ENCODE measurements around the gene KRTAP10-7. TPM values are rescaled to one million over a fixed set of nuclear protein-coding genes. Genes with fewer than 3 reads are reported as not detected.
"Not testable (repeated sequence)": the region's sequence is repeated elsewhere in the genome, so short reads cannot be mapped to it uniquely, and the experiment has no call there.

Gene KRTAP10-7
- polyA plus RNA-seq, 2 donors = not detected

GRCh38 chr21:44589586-44590305 lies 10.7 kb upstream of the KRTAP10-7 start:
- H3K9me3 ChIP-seq (ENCODE audit: control insufficient read depth in 2 of 2, insufficient read depth in 1 of 2, low read depth in 1 of 2, low read length in 1 of 2) = peaks cover 0 to 5% of the 10 kb centered on the region in 2 donors
- WGBS, 2 donors = 77 to 80% methylated on average over 24 of the region's 24 CpGs
- peaks cover 0 to 9% of the 10 kb centered on the region in 2 donors for H3K4me1 ChIP-seq (ENCODE audit: control insufficient read depth in 2 of 2, insufficient read depth in 2 of 2, low read length in 1 of 2)
- no peaks in the 10 kb centered on the region for H3K36me3 ChIP-seq (ENCODE audit: control insufficient read depth in 2 of 2, insufficient read depth in 2 of 2, low read length in 1 of 2)
- H3K27ac ChIP-seq (ENCODE audit: low read depth in 2 of 2, low read length in 1 of 2) = no peak overlapping the region
- no peak overlapping the region for H3K4me3 ChIP-seq (ENCODE audit: low read depth in 1 of 2, low read length in 2 of 2)
- H3K27me3 ChIP-seq (ENCODE audit: control insufficient read depth in 1 of 2, insufficient read depth in 2 of 2, low read length in 2 of 2) = peaks cover 0 to 6% of the 10 kb centered on the region in 2 donors

- no peak overlapping the region for H3K4me3 ChIP-seq (ENCODE audit: low read depth in 1 of 2, low read length in 2 of 2)
- H3K27me3 ChIP-seq (ENCODE audit: control insufficient read depth in 1 of 2, insufficient read depth in 2 of 2, low read length in 2 of 2) = peaks cover 0 to 2% of the 10 kb centered on the region in 2 donors
- H3K27ac ChIP-seq (ENCODE audit: low read depth in 2 of 2, low read length in 1 of 2) = no peak overlapping the region
- 74 to 79% methylated on average over 10 of the region's 10 CpGs for WGBS, 2 donors
- peaks cover 0 to 9% of the 10 kb centered on the region in 2 donors for H3K4me1 ChIP-seq (ENCODE audit: control insufficient read depth in 2 of 2, insufficient read depth in 2 of 2, low read length in 1 of 2)
- H3K9me3 ChIP-seq (ENCODE audit: control insufficient read depth in 2 of 2, insufficient read depth in 1 of 2, low read depth in 1 of 2, low read length in 1 of 2) = peaks cover 0 to 4% of the 10 kb centered on the region in 2 donors
- no peaks in the 10 kb centered on the region for H3K36me3 ChIP-seq (ENCODE audit: control insufficient read depth in 2 of 2, insufficient read depth in 2 of 2, low read length in 1 of 2)
Measured at GRCh38 chr21:44590311-44590721, 10.1 kb upstream of the KRTAP10-7 start.

DNA sequence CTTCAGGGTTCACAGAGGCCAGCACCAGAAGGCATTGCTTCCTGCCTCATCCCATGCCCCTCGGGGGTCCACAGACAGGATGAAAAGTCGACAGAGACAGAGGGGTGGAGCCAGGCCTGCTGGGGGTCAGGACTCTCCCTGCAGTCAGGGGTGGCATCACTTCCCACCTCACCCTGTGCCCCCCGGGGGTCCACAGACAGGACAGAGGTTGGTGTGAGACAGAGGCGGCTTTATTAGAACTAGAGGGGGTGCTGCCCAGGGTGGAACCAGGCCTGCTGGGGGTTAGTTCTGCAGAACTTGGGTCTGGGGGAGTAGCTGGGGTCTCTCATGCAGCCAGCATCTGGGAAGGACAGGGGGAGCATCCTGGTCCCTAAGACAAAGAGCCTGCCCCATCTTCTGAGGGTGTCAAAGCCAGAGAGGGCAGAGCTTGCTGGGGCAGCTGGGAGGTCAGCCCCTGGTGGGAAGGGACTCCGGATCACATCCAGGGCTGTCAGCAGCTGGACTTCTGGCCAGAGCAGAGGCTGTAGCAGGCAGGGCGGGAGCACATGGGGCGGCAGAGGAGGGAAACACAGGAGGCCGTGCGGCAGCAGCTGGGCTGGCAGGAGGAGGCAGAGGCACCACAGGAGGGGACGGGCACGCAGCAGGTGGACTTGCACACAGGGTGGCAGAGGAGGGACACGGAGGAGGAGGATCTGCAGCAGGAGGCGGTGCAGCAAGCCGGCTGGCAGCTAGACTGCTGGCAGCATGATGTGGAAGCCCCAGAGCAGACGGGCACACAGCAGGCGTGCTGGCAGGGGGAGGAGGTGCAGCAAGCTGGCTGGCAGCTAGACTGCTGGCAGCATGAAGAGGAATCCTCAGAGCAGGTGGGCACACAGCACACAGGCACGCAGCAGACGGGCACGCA lies 9.2 kb upstream of the KRTAP10-7 start:
- 46 to 50% methylated on average over 17 to 18 of the region's 19 CpGs for whole genome bisulfite sequencing, 2 donors
- not testable (repeated sequence) for H3K27me3 ChIP-seq (ENCODE audit: control insufficient read depth in 1 of 2, insufficient read depth in 2 of 2, low read length in 2 of 2); H3K27ac ChIP-seq (ENCODE audit: low read depth in 2 of 2, low read length in 1 of 2); H3K36me3 ChIP-seq (ENCODE audit: control insufficient read depth in 2 of 2, insufficient read depth in 2 of 2, low read length in 1 of 2); H3K9me3 ChIP-seq (ENCODE audit: control insufficient read depth in 2 of 2, insufficient read depth in 1 of 2, low read depth in 1 of 2, low read length in 1 of 2); H3K4me1 ChIP-seq (ENCODE audit: control insufficient read depth in 2 of 2, insufficient read depth in 2 of 2, low read length in 1 of 2); H3K4me3 ChIP-seq (ENCODE audit: low read depth in 1 of 2, low read length in 2 of 2)

DNA sequence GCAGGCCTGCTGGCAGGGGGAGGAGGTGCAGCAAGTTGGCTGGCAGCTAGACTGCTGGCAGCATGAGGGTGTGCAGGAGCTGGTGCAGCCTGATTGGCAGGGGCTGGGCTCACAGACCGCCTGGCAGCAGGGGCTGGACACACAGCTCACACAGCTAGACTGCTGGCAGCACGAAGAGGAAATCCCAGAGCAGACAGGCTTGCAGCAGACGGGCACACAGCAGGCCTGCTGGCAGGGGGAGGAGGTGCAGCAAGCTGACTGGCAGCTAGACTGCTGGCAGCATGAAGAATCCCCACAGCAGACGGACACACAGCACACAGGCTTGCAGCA lies 8.6 kb upstream of the KRTAP10-7 start:
- H3K27me3 ChIP-seq (ENCODE audit: control insufficient read depth in 1 of 2, insufficient read depth in 2 of 2, low read length in 2 of 2); H3K9me3 ChIP-seq (ENCODE audit: control insufficient read depth in 2 of 2, insufficient read depth in 1 of 2, low read depth in 1 of 2, low read length in 1 of 2); H3K4me3 ChIP-seq (ENCODE audit: low read depth in 1 of 2, low read length in 2 of 2); H3K27ac ChIP-seq (ENCODE audit: low read depth in 2 of 2, low read length in 1 of 2); H3K4me1 ChIP-seq (ENCODE audit: control insufficient read depth in 2 of 2, insufficient read depth in 2 of 2, low read length in 1 of 2); H3K36me3 ChIP-seq (ENCODE audit: control insufficient read depth in 2 of 2, insufficient read depth in 2 of 2, low read length in 1 of 2): not testable (repeated sequence)
- 22 to 30% methylated on average over 2 to 4 of the region's 4 CpGs for WGBS, 2 donors

GRCh38 chr21:44592446-44593311 lies 7.7 kb upstream of the KRTAP10-7 start, which contains the start of gene KRTAP10-6:
TSS of gene KRTAP10-6 (minus strand) at chr21:44592505. CDS start at chr21:44592484, 21 bp downstream.
- Histone ChIP-seq H3K4me3 (ENCODE audit: low read depth in 1 of 2, low read length in 2 of 2) (no peak within 1 kb of the TSS), H3K36me3 (ENCODE audit: control insufficient read depth in 2 of 2, insufficient read depth in 2 of 2, low read length in 1 of 2) (no peaks in the 10 kb centered on the region), H3K4me1 (ENCODE audit: control insufficient read depth in 2 of 2, insufficient read depth in 2 of 2, low read length in 1 of 2) (peaks cover 0 to 9% of the 10 kb centered on the region in 2 donors), H3K27ac (ENCODE audit: low read depth in 2 of 2, low read length in 1 of 2) (no peak within 1 kb of the TSS), H3K27me3 (ENCODE audit: control insufficient read depth in 1 of 2, insufficient read depth in 2 of 2, low read length in 2 of 2) (no peaks in the 10 kb centered on the region), H3K9me3 (ENCODE audit: control insufficient read depth in 2 of 2, insufficient read depth in 1 of 2, low read depth in 1 of 2, low read length in 1 of 2) (no peaks in the 10 kb centered on the region)
- 53 to 60% methylated on average over 31 to 33 of the region's 33 CpGs for WGBS, 2 donors

- no peaks in the 10 kb centered on the region for H3K9me3 ChIP-seq (ENCODE audit: control insufficient read depth in 2 of 2, insufficient read depth in 1 of 2, low read depth in 1 of 2, low read length in 1 of 2)
- H3K27me3 ChIP-seq (ENCODE audit: control insufficient read depth in 1 of 2, insufficient read depth in 2 of 2, low read length in 2 of 2) = no peaks in the 10 kb centered on the region
- WGBS, 2 donors = 58 to 64% methylated on average over 20 of the region's 20 CpGs
- no peak overlapping the region for H3K4me3 ChIP-seq (ENCODE audit: low read depth in 1 of 2, low read length in 2 of 2)
- no peak overlapping the region for H3K27ac ChIP-seq (ENCODE audit: low read depth in 2 of 2, low read length in 1 of 2)
- no peaks in the 10 kb centered on the region for H3K36me3 ChIP-seq (ENCODE audit: control insufficient read depth in 2 of 2, insufficient read depth in 2 of 2, low read length in 1 of 2)
- peaks cover 0 to 9% of the 10 kb centered on the region in 2 donors for H3K4me1 ChIP-seq (ENCODE audit: control insufficient read depth in 2 of 2, insufficient read depth in 2 of 2, low read length in 1 of 2)
Measured at GRCh38 chr21:44593598-44594405, 6.6 kb upstream of the KRTAP10-7 start.

DNA sequence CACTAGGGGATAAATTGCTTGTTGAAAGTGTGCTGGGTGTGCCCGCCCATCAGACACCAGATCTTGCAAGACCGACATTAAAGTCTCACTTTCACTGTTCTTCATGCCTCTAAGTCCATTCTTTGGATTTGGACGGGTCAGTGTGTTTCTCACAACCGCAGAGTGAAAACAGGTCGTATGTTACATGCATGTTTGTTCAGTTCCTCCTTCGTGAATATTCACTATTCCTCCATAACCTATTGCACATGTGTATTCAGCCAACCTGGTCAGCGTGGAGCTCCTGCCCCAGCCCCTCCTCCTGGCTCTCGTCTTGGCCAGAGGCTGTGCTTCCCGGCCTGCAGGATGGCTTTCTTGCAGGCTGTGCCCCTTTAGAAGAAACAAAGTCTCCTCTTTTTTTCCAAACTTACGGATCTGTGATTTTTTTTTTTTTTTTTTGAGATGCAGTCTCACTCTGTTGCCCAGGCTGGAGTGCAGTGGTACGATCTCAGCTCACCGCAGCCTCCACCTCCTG lies 5.9 kb upstream of the KRTAP10-7 start:
- Histone ChIP-seq H3K27me3 (ENCODE audit: control insufficient read depth in 1 of 2, insufficient read depth in 2 of 2, low read length in 2 of 2) (no peaks in the 10 kb centered on the region), H3K4me3 (ENCODE audit: low read depth in 1 of 2, low read length in 2 of 2) (no peak overlapping the region), H3K9me3 (ENCODE audit: control insufficient read depth in 2 of 2, insufficient read depth in 1 of 2, low read depth in 1 of 2, low read length in 1 of 2) (no peaks in the 10 kb centered on the region), H3K4me1 (ENCODE audit: control insufficient read depth in 2 of 2, insufficient read depth in 2 of 2, low read length in 1 of 2) (peaks cover 0 to 9% of the 10 kb centered on the region in 2 donors), H3K27ac (ENCODE audit: low read depth in 2 of 2, low read length in 1 of 2) (no peak overlapping the region), H3K36me3 (ENCODE audit: control insufficient read depth in 2 of 2, insufficient read depth in 2 of 2, low read length in 1 of 2) (no peaks in the 10 kb centered on the region)
- WGBS, 2 donors = 72 to 80% methylated on average over 12 of the region's 12 CpGs

- no peaks in the 10 kb centered on the region for H3K36me3 ChIP-seq (ENCODE audit: control insufficient read depth in 2 of 2, insufficient read depth in 2 of 2, low read length in 1 of 2)
- no peak overlapping the region for H3K27ac ChIP-seq (ENCODE audit: low read depth in 2 of 2, low read length in 1 of 2)
- H3K4me3 ChIP-seq (ENCODE audit: low read depth in 1 of 2, low read length in 2 of 2) = no peak overlapping the region
- H3K27me3 ChIP-seq (ENCODE audit: control insufficient read depth in 1 of 2, insufficient read depth in 2 of 2, low read length in 2 of 2) = no peaks in the 10 kb centered on the region
- no peaks in the 10 kb centered on the region for H3K9me3 ChIP-seq (ENCODE audit: control insufficient read depth in 2 of 2, insufficient read depth in 1 of 2, low read depth in 1 of 2, low read length in 1 of 2)
- H3K4me1 ChIP-seq (ENCODE audit: control insufficient read depth in 2 of 2, insufficient read depth in 2 of 2, low read length in 1 of 2) = peaks cover 0 to 9% of the 10 kb centered on the region in 2 donors
- WGBS, 2 donors = 70 to 72% methylated on average over 6 of the region's 6 CpGs
Measured at GRCh38 chr21:44595524-44595923, 4.9 kb upstream of the KRTAP10-7 start.
